Esophagus (tissue), 2 donors: Measurements from ENCODE around the gene XIRP2. TPM values are rescaled to one million over a fixed set of nuclear protein-coding genes. Genes with fewer than 3 reads are reported as not detected.

Experiments
- H3K27ac ChIP-seq, 2 donors: one replicate each; pipeline ENCODE4 v1.5.1; 2013; ENCODE audit warnings: low read depth in 2 of 2, mild to moderate bottlenecking in 2 of 2, inconsistent platforms in 1 of 2, low read length in 1 of 2, moderate library complexity in 1 of 2
- H3K27me3 ChIP-seq, 2 donors: one replicate each; pipeline ENCODE4 v1.6.1; 2013; ENCODE audit warnings: low read length in 2 of 2, control low read depth in 1 of 2, mild to moderate bottlenecking in 1 of 2; ENCODE audit not compliant: insufficient read depth in 2 of 2, control insufficient read depth in 1 of 2
- H3K36me3 ChIP-seq, 2 donors: one replicate each; pipeline ENCODE4 v1.6.1; 2013; ENCODE audit warnings: low read length in 1 of 2; ENCODE audit not compliant: control insufficient read depth in 2 of 2, insufficient read depth in 2 of 2
- H3K4me1 ChIP-seq, 2 donors: one replicate each; pipeline ENCODE4 v1.6.1; 2013; ENCODE audit warnings: low read length in 1 of 2; ENCODE audit not compliant: control insufficient read depth in 2 of 2, insufficient read depth in 2 of 2
- H3K4me3 ChIP-seq, 2 donors: one replicate each; pipeline ENCODE4 v1.5.1; 2013; ENCODE audit warnings: low read length in 2 of 2, mild to moderate bottlenecking in 2 of 2, low read depth in 1 of 2, moderate library complexity in 1 of 2
- H3K9me3 ChIP-seq, 2 donors: one replicate each; pipeline ENCODE4 v1.6.1; 2013; ENCODE audit warnings: mild to moderate bottlenecking in 2 of 2, low read depth in 1 of 2, low read length in 1 of 2, moderate library complexity in 1 of 2; ENCODE audit not compliant: control insufficient read depth in 2 of 2, insufficient read depth in 1 of 2
- WGBS, 2 donors: extraction: QIAGEN DNeasy Blood & Tissue Kit; methylation state at CpG; one replicate each; pipeline ENCODE4 v1.1.7; 2013; 5-methylcytosine and 5-hydroxymethylcytosine counted together
- polyA plus RNA-seq, 2 donors: library from polyadenylated mRNA; stranded (reverse); fragments of 200-250 nt; gene quantifications; one replicate each; pipeline ENCODE4 v1.2.3, GENCODE V29; 2013
- donor health status: healthy with polysubstance abuse.
- donor health status: Bipolar disorder and iron deficiency.

XIRP2 gene
- polyA plus RNA-seq, 2 donors, result 0.10 to 0.13 TPM

- peaks cover 0 to 2% of the 10 kb centered on the region in 2 donors for H3K4me1 ChIP-seq
Observed at GRCh38 chr2:167212014-167212648, 323.9 kb downstream of the XIRP2 start.

GRCh38 chr2:167215595-167215994 is 327.3 kb downstream of the XIRP2 start:
- no peaks in the 10 kb centered on the region for H3K36me3 ChIP-seq
- H3K27me3 ChIP-seq, result no peaks in the 10 kb centered on the region
- H3K27ac ChIP-seq, result no peak overlapping the region
- no peaks in the 10 kb centered on the region for H3K9me3 ChIP-seq
- H3K4me1 ChIP-seq, result peaks cover 0 to under 1% of the 10 kb centered on the region in 2 donors
- H3K4me3 ChIP-seq, result no peak overlapping the region
- WGBS, 2 donors, result 76 to 83% methylated on average over 4 of the region's 4 CpGs

More at GRCh38 chr2:167212014-167212648, 323.9 kb downstream of the XIRP2 start:
- Histone ChIP-seq H3K4me3 (no peak overlapping the region), H3K9me3 (no peaks in the 10 kb centered on the region), H3K27me3 (no peaks in the 10 kb centered on the region), H3K36me3 (no peaks in the 10 kb centered on the region), H3K27ac (no peak overlapping the region)
- 2 to 3% methylated on average over 3 of the region's 3 CpGs for WGBS, 2 donors

DNA sequence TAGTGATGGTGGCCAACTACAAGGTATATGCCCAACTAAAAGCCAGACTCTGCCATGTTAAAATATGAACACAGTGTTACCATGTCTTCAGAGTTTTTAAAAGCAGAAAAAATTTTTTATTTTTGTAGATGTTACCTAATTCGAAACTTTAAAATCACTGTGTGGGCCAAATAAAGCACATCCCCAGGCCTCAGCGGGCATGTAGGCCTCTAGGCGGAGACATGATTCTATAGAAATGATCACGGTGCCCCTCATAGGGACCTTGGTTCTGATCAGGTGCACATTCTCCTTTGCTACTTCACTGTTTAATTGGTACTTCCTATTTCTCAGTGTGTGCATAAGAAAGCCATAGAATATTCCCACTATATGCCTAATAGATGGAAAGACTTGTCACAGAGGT is 349.2 kb downstream of the XIRP2 start:
- no peaks in the 10 kb centered on the region for H3K9me3 ChIP-seq
- no peaks in the 10 kb centered on the region for H3K4me1 ChIP-seq
- H3K36me3 ChIP-seq, result no peaks in the 10 kb centered on the region
- no peak overlapping the region for H3K4me3 ChIP-seq
- WGBS, 2 donors, result 89 to 96% methylated on average over 4 of the region's 4 CpGs
- no peaks in the 10 kb centered on the region for H3K27me3 ChIP-seq
- H3K27ac ChIP-seq, result no peak overlapping the region

DNA sequence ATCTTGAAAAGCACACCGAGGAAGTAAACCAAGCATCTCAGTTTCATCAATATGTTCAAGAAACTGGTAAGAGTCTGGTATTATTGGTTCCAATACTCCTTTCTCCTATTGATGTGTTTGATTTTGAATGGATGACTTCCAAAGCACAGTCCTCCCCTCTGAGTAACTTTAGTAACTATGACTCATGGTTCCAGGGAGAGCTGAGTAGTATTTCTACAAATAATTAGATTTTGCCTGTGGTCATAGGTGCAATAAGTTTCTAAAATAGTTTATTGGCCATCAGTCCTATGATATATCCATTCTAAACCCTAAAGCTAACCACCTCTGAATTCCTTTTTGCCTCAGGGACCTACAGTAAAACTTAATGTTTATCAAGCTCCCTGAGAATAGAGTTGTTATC is 352.4 kb downstream of the XIRP2 start:
- no peaks in the 10 kb centered on the region for H3K4me1 ChIP-seq
- H3K27me3 ChIP-seq, result no peaks in the 10 kb centered on the region
- H3K27ac ChIP-seq, result no peak overlapping the region
- H3K4me3 ChIP-seq, result no peak overlapping the region
- no peaks in the 10 kb centered on the region for H3K36me3 ChIP-seq
- WGBS, 2 donors, result 85 to 86% methylated on average over 1 of the region's 1 CpG
- H3K9me3 ChIP-seq, result no peaks in the 10 kb centered on the region

DNA sequence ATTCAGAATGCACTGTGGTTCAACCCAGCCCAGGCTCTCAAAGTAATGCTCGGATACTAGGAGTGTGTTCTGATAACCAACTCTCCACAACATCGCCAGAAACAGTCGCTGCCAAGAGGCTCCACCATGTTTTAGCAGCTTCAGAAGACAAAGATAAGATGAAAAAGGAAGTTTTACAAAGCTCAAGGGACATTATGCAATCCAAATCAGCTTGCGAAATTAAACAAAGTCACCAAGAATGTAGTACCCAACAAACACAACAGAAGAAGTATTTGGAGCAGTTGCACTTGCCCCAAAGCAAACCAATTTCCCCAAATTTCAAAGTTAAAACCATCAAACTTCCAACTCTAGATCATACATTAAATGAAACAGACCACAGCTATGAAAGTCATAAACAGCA is 360.9 kb downstream of the XIRP2 start:
- no peak overlapping the region for H3K4me3 ChIP-seq
- no peak overlapping the region for H3K27ac ChIP-seq
- 85 to 88% methylated on average over 4 of the region's 4 CpGs for WGBS, 2 donors
- H3K9me3 ChIP-seq, result no peaks in the 10 kb centered on the region
- H3K27me3 ChIP-seq, result no peaks in the 10 kb centered on the region
- no peaks in the 10 kb centered on the region for H3K36me3 ChIP-seq
- no peaks in the 10 kb centered on the region for H3K4me1 ChIP-seq

GRCh38 chr2:167253025-167253424 is 364.7 kb downstream of the XIRP2 start:
- Histone ChIP-seq H3K4me1 (no peaks in the 10 kb centered on the region), H3K9me3 (no peaks in the 10 kb centered on the region), H3K27ac (no peak overlapping the region), H3K27me3 (no peaks in the 10 kb centered on the region), H3K36me3 (no peaks in the 10 kb centered on the region), H3K4me3 (no peak overlapping the region)
- WGBS, 2 donors, result 42 to 51% methylated on average over 2 of the region's 2 CpGs

- Histone ChIP-seq H3K36me3 (no peaks in the 10 kb centered on the region), H3K4me3 (no peak overlapping the region), H3K27me3 (no peaks in the 10 kb centered on the region), H3K9me3 (no peaks in the 10 kb centered on the region), H3K4me1 (no peaks in the 10 kb centered on the region), H3K27ac (no peak overlapping the region)
- WGBS, 2 donors, result 52 to 78% methylated on average over 1 of the region's 1 CpG
Observed at GRCh38 chr2:167254721-167255120, 366.4 kb downstream of the XIRP2 start.

DNA sequence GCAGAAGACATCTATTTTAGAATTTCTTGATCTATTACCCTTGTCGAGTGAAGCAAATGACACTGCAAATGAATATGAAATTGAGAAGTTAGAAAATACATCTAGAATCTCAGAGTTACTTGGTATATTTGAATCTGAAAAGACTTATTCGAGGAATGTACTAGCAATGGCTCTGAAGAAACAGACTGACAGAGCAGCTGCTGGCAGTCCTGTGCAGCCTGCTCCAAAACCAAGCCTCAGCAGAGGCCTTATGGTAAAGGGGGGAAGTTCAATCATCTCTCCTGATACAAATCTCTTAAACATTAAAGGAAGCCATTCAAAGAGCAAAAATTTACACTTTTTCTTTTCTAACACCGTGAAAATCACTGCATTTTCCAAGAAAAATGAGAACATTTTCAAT is 370.4 kb downstream of the XIRP2 start:
- no peaks in the 10 kb centered on the region for H3K9me3 ChIP-seq
- no peak overlapping the region for H3K4me3 ChIP-seq
- no peak overlapping the region for H3K27ac ChIP-seq
- WGBS, 2 donors, result 63 to 71% methylated on average over 3 of the region's 3 CpGs
- H3K27me3 ChIP-seq, result no peaks in the 10 kb centered on the region
- no peaks in the 10 kb centered on the region for H3K4me1 ChIP-seq
- no peaks in the 10 kb centered on the region for H3K36me3 ChIP-seq

DNA sequence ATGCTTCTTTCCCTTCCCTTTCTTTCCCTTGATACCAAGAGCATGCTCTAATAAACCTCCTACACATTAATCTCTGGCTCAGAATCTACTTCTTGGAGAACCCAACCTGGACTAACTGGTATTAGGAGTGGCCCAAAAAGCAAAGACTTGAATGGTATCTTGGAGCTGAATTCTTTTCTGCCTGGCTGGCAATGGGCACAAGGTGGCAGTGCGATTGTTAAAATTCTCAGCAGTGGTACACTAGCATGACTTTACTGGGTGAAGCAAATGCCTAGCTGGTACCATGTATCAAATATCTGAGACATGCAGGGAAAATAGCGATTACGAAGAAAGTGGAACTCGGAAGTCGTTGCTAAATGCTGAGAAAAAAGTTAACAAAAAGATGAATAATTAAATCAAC is 376.1 kb downstream of the XIRP2 start:
- Histone ChIP-seq H3K27ac (no peak overlapping the region), H3K4me1 (no peaks in the 10 kb centered on the region), H3K27me3 (no peaks in the 10 kb centered on the region), H3K36me3 (no peaks in the 10 kb centered on the region), H3K4me3 (no peak overlapping the region), H3K9me3 (peaks cover 2 to 3% of the 10 kb centered on the region in 2 donors)
- WGBS, 2 donors, result 84 to 85% methylated on average over 5 of the region's 5 CpGs

DNA sequence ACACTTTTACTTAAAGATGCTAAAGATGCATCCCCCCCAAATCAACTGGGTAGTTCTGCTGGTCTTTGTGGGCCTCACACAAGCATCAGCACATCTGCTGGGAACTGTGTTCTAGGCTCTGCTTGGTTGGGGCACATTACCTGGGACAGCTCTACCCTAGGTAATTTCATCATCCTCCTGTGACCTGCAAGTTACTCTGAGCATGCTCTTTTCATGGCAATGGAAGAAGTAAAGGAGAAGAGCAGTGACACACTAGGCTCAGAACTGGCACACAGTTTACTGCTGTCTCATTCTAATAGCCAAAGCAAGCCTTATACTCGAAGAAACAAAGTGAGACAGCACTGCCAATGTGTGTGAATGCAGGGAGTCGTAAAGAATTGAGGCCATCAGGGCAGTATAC is 376.7 kb downstream of the XIRP2 start:
- H3K27me3 ChIP-seq, result no peaks in the 10 kb centered on the region
- WGBS, 2 donors, result 79 to 81% methylated on average over 2 of the region's 2 CpGs
- H3K4me3 ChIP-seq, result no peak overlapping the region
- peaks cover 2 to 3% of the 10 kb centered on the region in 2 donors for H3K9me3 ChIP-seq
- no peak overlapping the region for H3K27ac ChIP-seq
- no peaks in the 10 kb centered on the region for H3K4me1 ChIP-seq
- no peaks in the 10 kb centered on the region for H3K36me3 ChIP-seq
